KMS-11 (cell line): ENCODE data around the gene SASH1.

Experiments used
- H2AFZ ChIP-seq: fragments of 200-600 bp; sonication (generic); 2 replicates; pipeline ENCODE4 v1.6.1; 2016; ENCODE audit warnings: antibody characterized with exemption, mixed run types, low read depth
- H3K27ac ChIP-seq: fragments of 200-600 bp; sonication (generic); 2 replicates; pipeline ENCODE4 v1.6.1; 2016; ENCODE audit warnings: mild to moderate bottlenecking, mixed run types
- H3K27me3 ChIP-seq: fragments of 200-600 bp; sonication (generic); 2 replicates; pipeline ENCODE4 v1.6.1; 2017; ENCODE audit warnings: mild to moderate bottlenecking, low read depth, mixed run types, moderate library complexity; ENCODE audit not compliant: insufficient read depth
- H3K36me3 ChIP-seq: fragments of 200-600 bp; sonication (generic); 2 replicates; pipeline ENCODE4 v1.6.1; 2017; ENCODE audit warnings: mild to moderate bottlenecking, mixed run types; ENCODE audit not compliant: insufficient read depth
- H3K4me1 ChIP-seq: fragments of 200-600 bp; sonication (generic); 2 replicates; pipeline ENCODE4 v1.6.1; 2016; ENCODE audit warnings: mild to moderate bottlenecking, low read depth, mixed run types; ENCODE audit not compliant: poor library complexity, severe bottlenecking
- H3K4me2 ChIP-seq: fragments of 200-600 bp; sonication (generic); 2 replicates; pipeline ENCODE4 v1.7.0; 2016; ENCODE audit warnings: mild to moderate bottlenecking, mixed run types
- H3K4me3 ChIP-seq: fragments of 200-600 bp; sonication (generic); IDR thresholded peaks from 2 replicates; pipeline ENCODE4 v1.6.1; 2017; ENCODE audit warnings: low read depth, low read length, mixed read lengths; ENCODE audit not compliant: insufficient read depth
- H3K79me2 ChIP-seq: fragments of 200-600 bp; sonication (generic); 2 replicates; pipeline ENCODE4 v1.6.1; 2016; ENCODE audit warnings: low read depth, mixed run types; ENCODE audit not compliant: insufficient read depth
- H3K9ac ChIP-seq: fragments of 200-600 bp; sonication (generic); 2 replicates; pipeline ENCODE4 v1.6.1; 2016; ENCODE audit warnings: mild to moderate bottlenecking, mixed run types
- H4K20me1 ChIP-seq: fragments of 200-600 bp; sonication (generic); 2 replicates; pipeline ENCODE4 v1.6.1; 2016; ENCODE audit warnings: mild to moderate bottlenecking, mixed run types; ENCODE audit not compliant: insufficient read depth
- CTCF ChIP-seq: fragments of 200-600 bp; sonication (generic); conservative IDR thresholded peaks from 2 replicates; pipeline ENCODE4 v1.6.1; 2017; ENCODE audit warnings: low read depth, mild to moderate bottlenecking, antibody characterized with exemption, low read length, moderate library complexity, mixed read lengths

SASH1 gene

GRCh38 chr6:148547110-148547509 lies 204.5 kb downstream of the SASH1 start:
- no peak overlapping the region for H3K9ac ChIP-seq
- no peak overlapping the region for H3K27ac ChIP-seq
- H3K36me3 ChIP-seq, result no peaks in the 10 kb centered on the region
- H3K4me3 ChIP-seq, result no peak overlapping the region
- no peaks in the 10 kb centered on the region for H4K20me1 ChIP-seq
- H2AFZ ChIP-seq, result no peak overlapping the region
- H3K4me1 ChIP-seq, result no peaks in the 10 kb centered on the region
- H3K27me3 ChIP-seq, result no peaks in the 10 kb centered on the region
- H3K79me2 ChIP-seq, result no peaks in the 10 kb centered on the region
- H3K4me2 ChIP-seq, result no peak overlapping the region
- no peak for TF ChIP-seq CTCF

GRCh38 chr6:148548065-148548748 lies 205.6 kb downstream of the SASH1 start:
- no peak for TF ChIP-seq CTCF
- Histone ChIP-seq H3K4me3 (no peak overlapping the region), H3K36me3 (no peaks in the 10 kb centered on the region), H2AFZ (no peak overlapping the region), H3K4me1 (no peaks in the 10 kb centered on the region), H3K27me3 (no peaks in the 10 kb centered on the region), H3K79me2 (no peaks in the 10 kb centered on the region), H4K20me1 (no peaks in the 10 kb centered on the region), H3K4me2 (no peak overlapping the region), H3K27ac (no peak overlapping the region), H3K9ac (no peak overlapping the region)

GRCh38 chr6:148548749-148549140 lies 206.1 kb downstream of the SASH1 start:
- Histone ChIP-seq H3K4me2 (no peak overlapping the region), H3K27me3 (no peaks in the 10 kb centered on the region), H3K36me3 (no peaks in the 10 kb centered on the region), H2AFZ (no peak overlapping the region), H3K27ac (no peak overlapping the region), H3K79me2 (no peaks in the 10 kb centered on the region), H4K20me1 (no peaks in the 10 kb centered on the region), H3K4me1 (no peaks in the 10 kb centered on the region), H3K4me3 (no peak overlapping the region), H3K9ac (no peak overlapping the region)
- no peak for TF ChIP-seq CTCF

- Histone ChIP-seq H3K36me3 (no peaks in the 10 kb centered on the region), H3K9ac (no peak overlapping the region), H3K79me2 (no peaks in the 10 kb centered on the region), H2AFZ (no peak overlapping the region), H4K20me1 (no peaks in the 10 kb centered on the region), H3K27me3 (no peaks in the 10 kb centered on the region), H3K4me1 (no peaks in the 10 kb centered on the region), H3K4me3 (no peak overlapping the region), H3K4me2 (no peak overlapping the region), H3K27ac (no peak overlapping the region)
- TF ChIP-seq CTCF, result no peak
These were observed 207.9 kb downstream of the SASH1 start for GRCh38 chr6:148550569-148550968.
